H9 (cell line): ENCODE data around the gene TMEM233. TPM values are rescaled to one million over a fixed set of nuclear protein-coding genes. Genes with fewer than 3 reads are reported as not detected.

Source experiments
- DNase-seq: peaks from one replicate; pipeline ENCODE4 v3.0.0-alpha.2; 2017
- H2AFZ ChIP-seq: one replicate; pipeline ENCODE4 v1.6.1; 2013; ENCODE audit warnings: mild to moderate bottlenecking, low read length, control low read depth, moderate library complexity
- H2AK5ac ChIP-seq: 2 replicates; pipeline ENCODE4 v1.6.1; 2013; ENCODE audit warnings: low read length, control low read depth, mixed read lengths; ENCODE audit not compliant: insufficient read length
- H2BK120ac ChIP-seq: one replicate; pipeline ENCODE4 v1.6.1; 2013; ENCODE audit warnings: low read depth, mild to moderate bottlenecking, low read length, control low read depth, inconsistent platforms; ENCODE audit not compliant: poor library complexity, severe bottlenecking
- H2BK12ac ChIP-seq: 2 replicates; pipeline ENCODE4 v1.6.1; 2013; ENCODE audit warnings: low read length, control low read depth, mixed read lengths, low read depth; ENCODE audit not compliant: insufficient read length
- H2BK15ac ChIP-seq: 2 replicates; pipeline ENCODE4 v1.6.1; 2013; ENCODE audit warnings: low read depth, low read length, control low read depth
- H2BK20ac ChIP-seq: one replicate; pipeline ENCODE4 v1.6.1; 2013; ENCODE audit warnings: low read depth, mild to moderate bottlenecking, low read length, control low read depth, inconsistent platforms; ENCODE audit not compliant: poor library complexity, severe bottlenecking
- H2BK5ac ChIP-seq: 2 replicates; pipeline ENCODE4 v1.6.1; 2013; ENCODE audit warnings: low read length, control low read depth, mixed read lengths; ENCODE audit not compliant: insufficient read length
- H3K14ac ChIP-seq: 2 replicates; pipeline ENCODE4 v1.6.1; 2013; ENCODE audit warnings: low read length, control low read depth; ENCODE audit not compliant: insufficient read depth
- H3K18ac ChIP-seq: 2 replicates; pipeline ENCODE4 v1.6.1; 2013; ENCODE audit warnings: low read depth, mild to moderate bottlenecking, mixed read lengths, low read length, control low read depth; ENCODE audit not compliant: insufficient read length
- H3K23ac ChIP-seq: 2 replicates; pipeline ENCODE4 v1.6.1; 2013; ENCODE audit warnings: low read length, control low read depth, mixed read lengths, low read depth; ENCODE audit not compliant: insufficient read length
- H3K23me2 ChIP-seq: 2 replicates; pipeline ENCODE4 v1.6.1; 2013; ENCODE audit warnings: low read depth, mild to moderate bottlenecking, mixed read lengths, low read length, control low read depth; ENCODE audit not compliant: insufficient read length, poor library complexity, severe bottlenecking
- H3K27ac ChIP-seq: 2 replicates; pipeline ENCODE4 v1.5.1; 2013; ENCODE audit warnings: low read length, control low read depth, mixed read lengths, low read depth; ENCODE audit not compliant: insufficient read length
- H3K27me3 ChIP-seq: 2 replicates; pipeline ENCODE4 v1.6.1; 2013; ENCODE audit warnings: low read length, control low read depth, inconsistent platforms; ENCODE audit not compliant: insufficient read depth
- H3K4ac ChIP-seq: 2 replicates; pipeline ENCODE4 v1.6.1; 2013; ENCODE audit warnings: low read depth, mild to moderate bottlenecking, control low read depth, inconsistent platforms, low read length, moderate library complexity
- H3K4me1 ChIP-seq: 2 replicates; pipeline ENCODE4 v1.6.1; 2013; ENCODE audit warnings: low read length, control low read depth, inconsistent platforms; ENCODE audit not compliant: insufficient read depth
- H3K4me2 ChIP-seq: 2 replicates; pipeline ENCODE4 v1.6.1; 2013; ENCODE audit warnings: low read length, control low read depth, mixed read lengths; ENCODE audit not compliant: insufficient read length, insufficient read depth
- H3K56ac ChIP-seq: 2 replicates; pipeline ENCODE4 v1.6.1; 2013; ENCODE audit warnings: low read depth, mild to moderate bottlenecking, mixed read lengths, low read length, control low read depth; ENCODE audit not compliant: insufficient read length
- H3K79me1 ChIP-seq: 2 replicates; pipeline ENCODE4 v1.6.1; 2013; ENCODE audit warnings: low read depth, mild to moderate bottlenecking, moderate library complexity, low read length, control low read depth, inconsistent platforms; ENCODE audit not compliant: insufficient read depth, poor library complexity, severe bottlenecking
- H3K79me2 ChIP-seq: 2 replicates; pipeline ENCODE4 v1.6.1; 2013; ENCODE audit warnings: low read length, control low read depth, inconsistent platforms; ENCODE audit not compliant: insufficient read depth
- H3K9ac ChIP-seq: 2 replicates; pipeline ENCODE4 v1.6.1; 2013; ENCODE audit warnings: low read length, control low read depth, mixed read lengths; ENCODE audit not compliant: insufficient read length; ENCODE audit errors: extremely low read depth
- H3K9me3 ChIP-seq: one replicate; pipeline ENCODE4 v1.6.1; 2013; ENCODE audit warnings: low read depth, low read length, inconsistent platforms; ENCODE audit not compliant: control insufficient read depth
- H3T11ph ChIP-seq: one replicate; pipeline ENCODE4 v1.6.1; 2013; ENCODE audit warnings: mild to moderate bottlenecking, low read length, control low read depth, inconsistent platforms
- H4K20me1 ChIP-seq: one replicate; pipeline ENCODE4 v1.6.1; 2013; ENCODE audit not compliant: control insufficient read depth, insufficient read length, insufficient read depth
- H4K5ac ChIP-seq: 2 replicates; pipeline ENCODE4 v1.6.1; 2013; ENCODE audit warnings: low read depth, mild to moderate bottlenecking, mixed read lengths, low read length, control low read depth; ENCODE audit not compliant: insufficient read length
- H4K8ac ChIP-seq: replicated peaks from 2 replicates; pipeline ENCODE4 v1.6.1; 2013; ENCODE audit warnings: low read length, control low read depth, mixed read lengths, low read depth; ENCODE audit not compliant: insufficient read length
- H4K91ac ChIP-seq: 2 replicates; pipeline ENCODE4 v1.6.1; 2013; ENCODE audit warnings: low read depth, mild to moderate bottlenecking, moderate library complexity, mixed read lengths, low read length, control low read depth; ENCODE audit not compliant: insufficient read length
- H3K27ac Mint-ChIP-seq, 3 experiments: 2 replicates in 2 of 3; 3 replicates in 1 of 3; pipeline ENCODE4 v1.8.0; 2020 to 2021; ENCODE audit warnings: mixed read lengths in 3 of 3, mild to moderate bottlenecking in 1 of 3, moderate library complexity in 1 of 3
- H3K27me3 Mint-ChIP-seq: 2 replicates; pipeline ENCODE4 v1.8.0; 2021; ENCODE audit warnings: low read depth, mild to moderate bottlenecking, moderate library complexity, mixed read lengths
- H3K36me3 Mint-ChIP-seq, 3 experiments: 2 replicates in 2 of 3; 3 replicates in 1 of 3; pipeline ENCODE4 v1.8.0; 2020 to 2021; ENCODE audit warnings: low read depth in 3 of 3, mixed read lengths in 3 of 3; ENCODE audit not compliant: insufficient read depth in 1 of 3
- H3K4me1 Mint-ChIP-seq, 2 experiments: 2 replicates each; pipeline ENCODE4 v1.8.0; 2020; ENCODE audit warnings: mixed read lengths in 2 of 2
- H3K4me3 Mint-ChIP-seq, 2 experiments: 2 replicates in 1 of 2; 3 replicates in 1 of 2; pipeline ENCODE4 v1.8.0; 2020 to 2021; ENCODE audit warnings: mild to moderate bottlenecking in 2 of 2, mixed read lengths in 2 of 2, moderate library complexity in 1 of 2
- H3K9me3 Mint-ChIP-seq, 2 experiments: 2 replicates in 1 of 2; 3 replicates in 1 of 2; pipeline ENCODE4 v1.8.0; 2020; ENCODE audit warnings: mild to moderate bottlenecking in 2 of 2, mixed read lengths in 2 of 2, moderate library complexity in 1 of 2
- CTCF ChIP-seq: fragments of 200-600 bp; sonication (generic); conservative IDR thresholded peaks from 3 replicates; pipeline ENCODE4 v1.8.0; 2021; ENCODE audit warnings: antibody characterized with exemption, mild to moderate bottlenecking
- WGBS: extraction: QIAGEN DNeasy Blood & Tissue Kit; methylation state at CpG from one replicate; pipeline ENCODE4 v1.1.7; 2013; ENCODE audit warnings: missing lambda C conversion rate, low lambda C conversion rate, mixed read lengths; ENCODE audit not compliant: insufficient read length; ENCODE audit errors: extremely low coverage; 5-methylcytosine and 5-hydroxymethylcytosine counted together
- total RNA-seq: library from RNA; stranded (reverse); gene quantifications from 2 replicates; pipeline ENCODE4 v1.2.1, GENCODE V29; 2021

TMEM233 gene
- total RNA-seq, 1 experiment from 2014 or later: not detected

- Histone ChIP-seq H3T11ph (no peak overlapping the region), H4K5ac (no peak overlapping the region), H4K91ac (no peak overlapping the region), H3K14ac (no peak overlapping the region), H3K4me1 (no peaks in the 10 kb centered on the region), H3K4me2 (no peak overlapping the region), H2AFZ (no peak overlapping the region), H3K9me3 (no peaks in the 10 kb centered on the region), H2BK15ac (no peak overlapping the region), H3K4ac (no peak overlapping the region), H3K18ac (no peak overlapping the region), H3K79me1 (no peaks in the 10 kb centered on the region), H3K27ac (no peak overlapping the region), H2BK20ac (no peak overlapping the region), H2AK5ac (no peak overlapping the region), H2BK120ac (no peak overlapping the region), H3K23me2 (no peaks in the 10 kb centered on the region), H3K79me2 (no peaks in the 10 kb centered on the region), H2BK12ac (no peak overlapping the region), H4K8ac (no peak overlapping the region), H2BK5ac (no peak overlapping the region), H3K27me3 (no peaks in the 10 kb centered on the region), H3K9ac (no peak overlapping the region), H4K20me1 (no peaks in the 10 kb centered on the region), H3K56ac (no peak overlapping the region), H3K23ac (no peak overlapping the region)
- H3K4me3 Mint-ChIP-seq: no peak overlapping the region
- WGBS: no CpG with 5 or more reads among the region's 3 CpGs
- TF ChIP-seq CTCF: no peak
- DNase-seq: no peak
- H3K27me3 Mint-ChIP-seq: peaks cover under 1% of the 10 kb centered on the region
- H3K9me3 Mint-ChIP-seq: no peaks in the 10 kb centered on the region
- H3K4me1 Mint-ChIP-seq: no peaks in the 10 kb centered on the region
- no peak overlapping the region for H3K27ac Mint-ChIP-seq
- no peaks in the 10 kb centered on the region for H3K36me3 Mint-ChIP-seq
Measured at GRCh38 chr12:119565404-119565803, 28.2 kb upstream of the TMEM233 start.
